Stromal cell of bone marrow (primary cell): ENCODE data around the gene DNAJB6.

Experiments used
- DNase-seq: peaks from one replicate; pipeline ENCODE4 v3.0.0-alpha.2; 2012; ENCODE audit warnings: low read depth

The DNAJB6 gene

GRCh38 chr7:157368955-157369354 is 32.2 kb downstream of the DNAJB6 start:
- DNase-seq: no peak

GRCh38 chr7:157370742-157371141 is 33.9 kb downstream of the DNAJB6 start:
- DNase-seq: no peak

- DNase-seq: no peak
These were observed 34.5 kb downstream of the DNAJB6 start for GRCh38 chr7:157371296-157371695.

GRCh38 chr7:157372300-157373232 is 35.8 kb downstream of the DNAJB6 start:
- DNase-seq: no peak

DNA sequence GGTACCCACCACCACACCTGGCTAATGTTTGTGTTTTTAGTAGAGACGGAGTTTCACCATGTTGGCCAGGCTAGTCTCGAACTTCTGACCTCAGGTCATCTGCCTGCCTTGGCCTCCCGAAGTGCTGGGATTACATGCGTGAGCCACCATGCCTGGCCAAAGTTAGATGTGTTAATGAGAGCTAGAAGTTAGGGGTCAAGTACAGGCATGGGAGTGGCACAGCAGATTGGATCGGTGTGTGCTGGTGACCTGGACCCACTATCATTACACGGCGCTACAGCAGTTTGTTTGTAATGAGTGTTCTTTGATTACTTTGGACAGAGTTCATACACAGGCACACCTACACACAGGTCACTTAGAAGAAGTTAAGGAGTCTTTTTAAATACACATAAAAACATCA is 36.7 kb downstream of the DNAJB6 start:
- no peak for DNase-seq

- DNase-seq: no peak
These were observed 38.6 kb downstream of the DNAJB6 start for GRCh38 chr7:157375410-157375809.

DNA sequence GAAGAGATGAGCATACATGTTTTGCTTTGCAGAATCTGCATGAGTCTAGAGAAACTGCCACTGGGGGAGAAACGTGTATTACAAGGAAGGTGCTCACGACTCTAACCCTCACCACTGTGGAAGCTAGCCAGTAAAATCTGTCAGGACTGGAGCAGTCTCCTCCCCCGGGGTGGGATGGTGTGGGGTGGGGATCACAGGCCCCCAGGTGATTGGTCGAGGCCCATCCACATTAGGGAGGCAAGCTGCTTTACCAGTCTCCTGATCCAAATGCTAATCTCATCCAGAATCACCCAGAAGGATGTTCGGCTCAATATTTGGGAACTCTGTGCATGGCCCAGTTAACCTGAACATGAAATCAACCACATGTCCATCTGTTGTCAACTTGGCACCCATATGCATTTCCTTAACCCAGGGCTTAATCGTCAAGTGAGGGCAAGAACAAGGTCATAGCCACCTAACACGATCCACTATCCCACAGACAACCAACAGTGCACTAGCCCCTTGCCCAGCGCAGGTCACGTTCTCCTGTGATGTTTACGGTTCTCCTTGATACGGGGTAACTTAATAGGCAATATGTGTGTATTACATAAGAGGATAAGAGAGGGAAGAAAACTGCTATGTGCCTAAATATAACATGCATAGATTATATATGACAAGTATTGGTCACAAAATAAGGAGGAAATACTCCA is 40.8 kb downstream of the DNAJB6 start:
- no peak for DNase-seq

DNA sequence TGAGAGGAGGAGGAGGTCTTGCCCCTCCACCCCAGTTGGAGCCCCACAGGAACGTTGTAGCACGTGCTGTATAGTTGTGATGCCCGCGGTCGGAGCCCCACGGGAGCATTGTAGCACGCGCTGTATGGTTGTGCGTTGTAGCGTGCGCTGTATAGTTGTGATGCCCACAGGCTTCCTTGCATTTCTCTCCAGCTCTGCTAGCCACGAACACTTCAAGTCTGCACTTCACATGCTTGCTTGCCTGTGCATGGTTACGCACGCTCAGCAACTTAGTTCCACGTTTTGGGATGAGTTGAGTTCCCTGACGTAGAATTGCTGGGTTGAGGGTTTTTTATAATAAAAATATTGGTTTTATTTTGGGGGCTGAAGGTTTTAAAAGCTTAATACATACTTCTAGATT is 41.6 kb downstream of the DNAJB6 start:
- DNase-seq: no peak

GRCh38 chr7:157379493-157379892 is 42.7 kb downstream of the DNAJB6 start:
- no peak for DNase-seq

DNA sequence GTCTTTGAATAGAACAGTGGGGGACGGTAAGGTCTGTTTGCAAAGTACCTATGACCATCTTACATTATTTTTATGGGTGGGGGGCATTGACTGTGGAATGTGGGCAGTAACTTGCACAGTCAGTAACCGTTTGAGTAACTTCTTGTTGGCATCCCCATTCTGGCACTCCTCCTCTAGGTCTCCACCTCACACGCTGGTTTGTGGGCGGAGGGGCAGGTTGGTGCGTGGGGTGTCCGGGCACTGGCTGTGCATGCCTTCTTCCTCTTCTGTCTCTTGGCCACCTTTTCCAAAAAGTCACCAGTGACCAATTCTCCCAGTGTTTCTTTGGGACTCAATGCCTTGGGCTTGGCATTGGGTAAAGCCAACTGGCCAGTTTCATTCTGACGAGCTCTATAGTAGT is 43.6 kb downstream of the DNAJB6 start:
- no peak for DNase-seq

- DNase-seq: no peak
These were observed 47.1 kb downstream of the DNAJB6 start for GRCh38 chr7:157383868-157384267.

GRCh38 chr7:157384301-157384700 is 47.5 kb downstream of the DNAJB6 start:
- DNase-seq: peak; percentile 11

DNA sequence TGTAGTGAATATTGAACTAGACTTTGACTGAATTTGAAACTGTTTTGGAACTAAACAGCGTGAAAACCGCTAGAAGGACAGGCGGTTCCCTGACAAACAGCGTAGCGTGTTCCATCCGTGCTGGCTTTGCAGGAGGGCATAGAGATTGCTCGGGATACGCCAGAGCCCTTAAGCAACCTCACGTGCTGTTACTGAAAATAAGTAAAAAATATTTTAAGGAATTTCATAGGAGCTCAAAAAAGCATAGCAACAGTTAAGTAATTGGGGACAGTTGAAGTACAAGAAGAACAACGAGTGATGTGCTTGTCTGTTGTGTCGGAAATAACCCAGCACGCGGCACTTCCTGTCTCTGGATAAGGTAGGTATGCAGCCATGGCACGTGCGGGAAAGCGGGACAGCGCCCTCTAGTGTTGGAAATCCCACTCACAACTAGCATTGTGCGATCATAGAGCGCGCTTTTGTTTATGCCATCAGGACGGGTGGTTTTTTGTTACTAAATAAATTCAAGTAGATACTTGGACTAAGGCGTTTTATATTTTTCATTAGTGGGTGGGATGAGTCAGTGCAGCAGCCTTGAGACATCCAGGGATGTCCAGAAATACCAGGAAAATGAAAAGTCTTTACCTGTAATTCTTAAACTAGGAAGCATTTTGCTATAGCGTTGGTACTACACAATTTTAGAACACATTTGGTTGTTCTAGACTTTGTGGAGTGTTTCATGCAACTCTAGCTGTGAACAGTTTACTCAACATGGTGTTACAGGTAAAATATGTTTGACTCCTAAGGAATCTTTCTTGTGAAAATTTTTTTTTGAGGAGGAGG is 50.4 kb downstream of the DNAJB6 start:
- DNase-seq: peak; percentile 25

DNA sequence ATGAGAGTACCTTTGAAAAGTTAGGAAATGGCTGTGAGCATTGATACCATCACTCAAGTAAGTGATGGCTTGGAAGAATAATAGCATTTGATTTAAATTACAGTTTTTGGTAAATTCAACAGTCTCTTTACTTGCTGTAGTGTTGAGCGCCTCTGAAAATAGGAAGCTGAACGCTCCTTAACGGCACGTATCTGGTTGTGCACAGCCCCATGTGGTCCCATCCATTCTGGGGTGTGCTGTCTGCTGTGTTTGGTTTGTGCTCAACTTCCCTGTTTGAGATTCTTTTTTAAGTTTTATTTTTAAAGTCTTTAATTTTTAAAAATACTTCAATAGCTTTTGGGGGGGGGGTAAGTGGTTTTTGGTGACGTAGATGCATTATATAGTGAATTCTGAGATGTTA is 51.5 kb downstream of the DNAJB6 start:
- no peak for DNase-seq

DNA sequence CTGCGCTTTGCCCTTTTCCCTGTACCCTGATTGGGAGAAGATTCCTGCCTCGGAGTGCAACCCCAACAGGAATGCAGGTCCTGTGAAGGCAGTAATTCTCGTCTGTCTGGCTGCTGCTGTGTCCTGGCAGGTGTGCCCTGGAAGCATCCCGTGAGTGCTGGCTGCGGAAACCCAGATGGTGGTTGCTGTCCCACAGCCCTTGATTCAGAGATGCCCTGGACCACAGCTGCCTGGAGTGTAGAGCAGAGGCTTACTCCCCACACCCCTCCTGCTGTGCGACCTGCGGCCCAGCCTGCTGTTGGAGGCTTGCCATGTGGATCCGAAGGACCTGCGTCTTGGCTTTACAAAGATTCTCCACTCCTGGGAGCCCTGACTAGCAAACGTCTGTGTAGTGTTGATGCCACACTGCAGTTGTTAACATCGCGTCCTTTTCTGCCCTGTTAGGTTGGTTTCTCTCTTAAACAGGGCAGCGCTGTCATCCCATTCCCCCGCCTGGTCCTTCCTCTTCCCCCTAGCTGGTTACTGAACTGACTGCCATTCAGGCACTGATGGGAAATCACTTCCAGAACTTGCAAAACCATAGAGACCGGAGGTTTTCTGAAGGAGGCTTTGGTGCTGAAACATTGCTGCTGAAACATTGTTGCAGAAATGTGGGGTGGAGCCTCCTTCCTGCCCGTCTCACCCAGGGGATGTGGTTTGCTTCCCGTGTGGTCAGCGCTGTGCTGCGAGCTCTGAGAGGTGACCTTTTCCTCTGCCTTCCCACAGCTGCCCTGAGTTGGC is 53.3 kb downstream of the DNAJB6 start:
- peak; percentile 46 for DNase-seq

- no peak for DNase-seq
These were observed 54.4 kb downstream of the DNAJB6 start for GRCh38 chr7:157391036-157391710.

DNA sequence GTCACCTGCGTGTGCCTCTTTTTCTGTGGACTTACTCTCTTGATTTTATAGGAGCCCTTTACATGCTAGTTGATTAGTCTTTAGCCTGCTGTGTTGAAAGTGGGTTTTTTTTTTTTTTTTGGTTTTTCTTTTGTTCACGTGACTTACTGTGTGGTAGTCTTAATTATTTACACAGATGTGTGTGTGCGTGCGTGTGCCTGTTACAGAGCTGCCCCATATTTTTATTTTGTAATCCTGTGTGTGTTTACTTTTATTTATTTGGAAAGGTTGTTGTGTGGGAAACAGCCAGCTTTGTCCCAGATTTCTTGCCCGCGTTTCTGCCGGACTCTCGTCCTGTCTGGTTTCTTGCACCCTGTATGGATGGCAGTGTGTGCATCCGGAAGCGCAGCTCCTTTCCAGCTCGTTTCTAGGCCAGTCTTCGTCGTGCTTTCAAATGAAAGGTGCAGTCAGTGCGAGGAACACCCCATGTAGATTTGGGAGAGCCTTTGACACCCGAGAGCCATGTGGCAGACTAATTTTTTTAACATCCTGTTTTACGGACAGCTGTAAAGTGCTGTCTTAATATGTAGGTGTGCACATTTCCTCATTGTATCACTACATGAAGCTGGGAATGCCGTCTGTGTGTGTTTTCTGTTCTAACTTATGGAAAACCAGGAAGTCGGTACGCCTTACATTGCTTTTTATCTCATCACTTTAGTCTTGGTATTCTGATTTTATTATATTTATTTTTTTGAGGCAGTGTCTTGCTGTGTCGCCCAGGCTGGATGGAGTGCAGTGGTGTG is 55.6 kb downstream of the DNAJB6 start:
- no peak for DNase-seq

DNA sequence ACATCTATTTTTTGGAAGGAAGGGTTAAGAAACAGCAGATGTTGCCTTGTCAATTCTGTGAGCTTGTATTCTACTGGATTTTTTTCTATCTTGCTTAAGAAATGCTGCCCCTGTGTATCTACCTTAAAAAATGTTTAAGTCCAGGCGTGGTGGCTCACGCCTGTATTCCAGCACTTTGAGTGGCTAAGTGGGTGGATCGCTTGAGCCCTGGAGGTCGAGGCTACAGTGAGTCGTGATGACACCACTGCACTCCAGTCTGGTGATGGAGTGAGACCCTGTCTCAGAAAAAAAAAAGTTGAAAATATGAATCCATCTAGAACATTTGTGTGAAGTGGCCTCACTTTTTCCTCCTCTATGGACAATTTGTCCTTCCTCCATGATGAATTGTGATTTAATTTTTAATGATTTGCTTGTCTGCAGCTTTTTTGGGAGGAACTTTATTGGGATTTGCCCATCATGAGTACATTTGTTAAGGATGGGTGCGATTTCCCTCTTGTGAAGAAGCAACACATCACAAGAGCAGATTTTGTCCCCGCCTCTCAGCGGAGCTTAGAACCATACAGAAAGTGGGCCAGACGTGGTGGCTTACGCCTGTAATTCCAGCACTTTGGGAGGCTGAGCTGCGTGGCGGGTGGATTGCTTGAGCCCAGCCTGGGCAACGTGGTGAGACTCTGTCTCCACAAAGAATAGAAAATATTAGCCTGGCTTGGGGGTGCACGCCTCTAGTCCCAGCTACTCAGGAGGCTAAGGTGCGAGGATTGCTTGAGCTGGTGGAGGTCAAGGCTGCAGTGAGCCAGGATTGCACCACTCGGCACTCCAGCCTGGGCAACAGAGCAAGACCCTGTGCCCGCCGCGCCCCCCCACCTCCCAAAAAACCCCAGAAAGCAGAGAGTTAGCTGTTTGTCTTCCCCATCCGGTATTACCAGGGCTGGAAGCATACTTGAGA is 57.7 kb downstream of the DNAJB6 start:
- no peak for DNase-seq

GRCh38 chr7:157395206-157395605 is 58.4 kb downstream of the DNAJB6 start:
- DNase-seq: no peak
